ENCODE measurements around the gene LRRN4CL.

DNA sequence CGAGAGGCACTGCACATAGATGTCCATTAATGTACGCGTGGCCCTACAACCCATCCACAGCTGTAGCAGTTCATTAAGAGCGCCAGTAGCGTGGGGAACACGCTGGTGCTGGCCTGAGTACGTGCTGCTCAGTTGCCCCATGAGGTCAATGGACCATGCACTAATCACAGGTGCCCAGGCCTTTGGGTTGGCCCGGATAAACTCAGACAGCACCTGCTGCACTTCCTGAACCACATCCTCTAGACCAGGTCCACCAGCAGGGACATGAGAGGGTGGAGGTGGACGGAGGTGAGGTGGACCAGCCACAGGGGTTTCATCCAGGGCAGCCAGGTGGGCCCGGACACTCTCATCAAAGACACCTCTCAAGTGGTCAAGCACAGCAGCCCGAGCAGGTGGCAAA, 39.8 kb downstream of the LRRN4CL start:
- TF ChIP-seq, protein P1, sequence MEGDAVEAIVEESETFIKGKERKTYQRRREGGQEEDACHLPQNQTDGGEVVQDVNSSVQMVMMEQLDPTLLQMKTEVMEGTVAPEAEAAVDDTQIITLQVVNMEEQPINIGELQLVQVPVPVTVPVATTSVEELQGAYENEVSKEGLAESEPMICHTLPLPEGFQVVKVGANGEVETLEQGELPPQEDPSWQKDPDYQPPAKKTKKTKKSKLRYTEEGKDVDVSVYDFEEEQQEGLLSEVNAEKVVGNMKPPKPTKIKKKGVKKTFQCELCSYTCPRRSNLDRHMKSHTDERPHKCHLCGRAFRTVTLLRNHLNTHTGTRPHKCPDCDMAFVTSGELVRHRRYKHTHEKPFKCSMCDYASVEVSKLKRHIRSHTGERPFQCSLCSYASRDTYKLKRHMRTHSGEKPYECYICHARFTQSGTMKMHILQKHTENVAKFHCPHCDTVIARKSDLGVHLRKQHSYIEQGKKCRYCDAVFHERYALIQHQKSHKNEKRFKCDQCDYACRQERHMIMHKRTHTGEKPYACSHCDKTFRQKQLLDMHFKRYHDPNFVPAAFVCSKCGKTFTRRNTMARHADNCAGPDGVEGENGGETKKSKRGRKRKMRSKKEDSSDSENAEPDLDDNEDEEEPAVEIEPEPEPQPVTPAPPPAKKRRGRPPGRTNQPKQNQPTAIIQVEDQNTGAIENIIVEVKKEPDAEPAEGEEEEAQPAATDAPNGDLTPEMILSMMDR (conservative IDR thresholded peaks at IDR 0.05; ENCODE audit: low read length): no peak
- TF ChIP-seq EZH2phosphoT487 (IDR thresholded peaks at IDR 0.05; ENCODE audit: borderline replicate concordance, low read depth, low read length): no peak

All from OCI-LY7 (cell line).